Activated CD8-positive, alpha-beta memory T cell treated with anti-CD3 and anti-CD28 coated beads, Interleukin-2, amount 10 ng/mL, durations not matched to agents 7 days and 5 days (primary cell): ENCODE results near the gene ATF5. TPM values are rescaled to one million over a fixed set of nuclear protein-coding genes. Genes with fewer than 3 reads are reported as not detected.
"Not testable (repeated sequence)": the region's sequence is repeated elsewhere in the genome, so short reads cannot be mapped to it uniquely, and the experiment has no call there.

Experiments used
- ATAC-seq: fragments of 150-1000 bp; cut with Tn5 transposase; one replicate; pipeline ENCODE4 v1.10.0; 2021; ENCODE audit warnings: moderate library complexity
- CTCF ChIA-PET: fragments of 350-600 bp; sonication (Branson Sonifier 250); formaldehyde crosslinking; loops from one replicate; lab custom pipeline; 2021; ENCODE audit warnings: antibody characterized with exemption; lab: Charles Lee
- DNase-seq: peaks from one replicate; pipeline ENCODE4 v3.0.0-alpha.2; 2020
- H3K27ac Mint-ChIP-seq: one replicate; pipeline ENCODE4 v1.8.0; 2021; ENCODE audit warnings: mild to moderate bottlenecking, mixed read lengths
- H3K27me3 Mint-ChIP-seq: one replicate; pipeline ENCODE4 v1.8.0; 2021; ENCODE audit warnings: mixed read lengths
- H3K36me3 Mint-ChIP-seq: one replicate; pipeline ENCODE4 v1.8.0; 2021; ENCODE audit warnings: mild to moderate bottlenecking, mixed read lengths
- H3K4me1 Mint-ChIP-seq: one replicate; pipeline ENCODE4 v1.8.0; 2021; ENCODE audit warnings: mixed read lengths
- H3K4me3 Mint-ChIP-seq: one replicate; pipeline ENCODE4 v1.8.0; 2021; ENCODE audit warnings: mild to moderate bottlenecking, moderate library complexity, mixed read lengths
- H3K9me3 Mint-ChIP-seq: one replicate; pipeline ENCODE4 v1.8.0; 2022; ENCODE audit warnings: low read depth, mixed read lengths
- total RNA-seq, 2 experiments: library from RNA; stranded (reverse); gene quantifications; one replicate each; pipeline ENCODE4 v1.2.3, GENCODE V29; 2021

Gene ATF5
- total RNA-seq, 2 experiments from 2014 or later: 8.4 to 13.7 TPM

DNA sequence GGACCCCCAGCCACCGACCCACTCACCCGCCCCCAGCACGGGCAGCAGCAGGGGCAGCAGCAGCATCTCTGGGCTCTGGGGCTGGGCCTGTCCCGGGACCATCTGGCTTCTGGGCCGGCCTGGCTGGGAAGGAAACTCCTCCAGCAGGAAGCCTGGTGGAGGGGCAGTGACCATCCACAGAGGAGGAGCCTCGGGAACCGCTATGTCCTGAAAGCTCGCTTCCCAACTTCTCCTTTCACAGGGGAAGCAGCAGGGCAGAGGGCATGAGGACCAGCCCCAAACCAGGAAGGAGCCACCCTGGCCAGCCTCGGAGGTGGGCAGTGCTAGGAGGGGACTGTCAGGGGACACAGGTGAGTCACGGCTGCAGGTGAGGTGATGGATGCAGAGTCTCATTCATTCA is 32.0 kb downstream of the ATF5 start, which contains the start of gene SIGLEC11:
TSS of gene SIGLEC11 (minus strand) at position 193 of the 400 bp plus-strand sequence. CDS start at position 102, 91 bp downstream.
- H3K4me1 Mint-ChIP-seq, H3K27me3 Mint-ChIP-seq, H3K4me3 Mint-ChIP-seq, H3K9me3 Mint-ChIP-seq, DNase-seq, H3K27ac Mint-ChIP-seq, CTCF ChIA-PET, H3K36me3 Mint-ChIP-seq, ATAC-seq: not testable (repeated sequence)

DNA sequence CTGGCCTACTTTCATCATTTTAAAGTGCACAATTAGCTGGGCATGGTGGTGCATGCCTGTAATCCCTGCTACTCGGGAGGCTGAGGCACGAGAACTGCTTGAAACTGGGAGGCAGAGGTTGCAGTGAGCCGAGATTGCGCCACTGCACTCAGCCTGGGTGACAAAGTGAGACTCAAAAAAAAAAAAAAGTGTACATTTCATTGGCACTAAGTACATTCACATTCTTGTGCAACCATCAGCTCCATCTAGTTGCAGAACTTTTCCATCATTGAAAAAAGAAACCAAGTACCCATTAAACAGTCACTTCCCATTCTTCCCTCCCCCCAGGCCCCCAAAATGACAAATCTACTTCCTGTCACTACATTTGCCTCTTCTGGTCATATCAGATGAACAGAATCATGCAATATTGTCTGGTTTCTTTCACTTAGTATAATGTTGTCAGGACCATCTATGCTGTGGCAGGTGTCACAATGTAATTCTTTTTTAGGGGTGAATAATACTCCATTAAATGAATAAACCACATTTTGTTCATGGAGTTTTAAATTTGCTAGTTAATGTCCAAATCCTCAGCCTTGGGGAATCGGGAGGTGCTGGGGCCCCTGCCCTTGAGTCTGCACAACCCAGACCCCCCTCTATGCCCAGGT is 39.4 kb downstream of the ATF5 start:
- no peaks in the 10 kb centered on the region for H3K27me3 Mint-ChIP-seq

DNA sequence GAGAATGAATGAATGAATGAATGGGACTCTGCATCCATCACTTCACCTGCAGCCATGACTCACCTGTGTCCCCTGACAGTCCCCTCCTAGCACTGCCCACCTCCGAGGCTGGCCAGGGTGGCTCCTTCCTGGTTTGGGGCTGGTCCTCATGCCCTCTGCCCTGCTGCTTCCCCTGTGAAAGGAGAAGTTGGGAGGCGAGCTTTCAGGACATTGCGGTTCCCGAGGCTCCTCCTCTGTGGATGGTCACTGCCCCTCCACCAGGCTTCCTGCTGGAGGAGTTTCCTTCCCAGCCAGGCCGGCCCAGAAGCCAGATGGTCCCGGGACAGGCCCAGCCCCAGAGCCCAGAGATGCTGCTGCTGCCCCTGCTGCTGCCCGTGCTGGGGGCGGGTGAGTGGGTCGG is 40.4 kb downstream of the ATF5 start:
- ATAC-seq, H3K27ac Mint-ChIP-seq, H3K4me1 Mint-ChIP-seq, CTCF ChIA-PET, DNase-seq, H3K27me3 Mint-ChIP-seq, H3K4me3 Mint-ChIP-seq, H3K9me3 Mint-ChIP-seq, H3K36me3 Mint-ChIP-seq: not testable (repeated sequence)

More for the DNA sequence above, 39.4 kb downstream of the ATF5 start:
- DNase-seq (no peak), ATAC-seq (no peak)
- Mint-ChIP-seq H3K4me3 (no peak overlapping the region), H3K36me3 (no peaks in the 10 kb centered on the region), H3K27ac (no peak overlapping the region), H3K9me3 (no peaks in the 10 kb centered on the region), H3K4me1 (peaks cover 4% of the 10 kb centered on the region)
- CTCF ChIA-PET: no interaction called here

DNA sequence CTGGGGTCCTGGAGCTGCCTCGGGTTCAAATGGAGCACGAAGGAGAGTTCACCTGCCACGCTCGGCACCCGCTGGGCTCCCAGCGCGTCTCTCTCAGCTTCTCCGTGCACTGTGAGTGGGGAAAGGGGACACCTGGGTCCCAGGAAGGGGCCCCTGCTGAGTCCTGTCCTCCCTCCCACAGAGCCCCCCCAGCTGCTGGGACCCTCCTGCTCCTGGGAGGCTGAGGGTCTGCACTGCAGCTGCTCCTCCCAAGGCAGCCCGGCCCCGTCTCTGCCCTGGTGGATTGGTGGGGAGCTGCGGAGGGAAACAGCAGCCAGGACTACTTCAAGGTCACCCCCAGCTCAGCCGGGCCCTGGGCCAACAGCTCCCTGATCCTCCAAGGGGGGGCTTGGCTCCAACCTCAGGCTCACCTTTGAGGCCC is 43.0 kb downstream of the ATF5 start:
- H3K36me3 Mint-ChIP-seq: peaks cover 2% of the 10 kb centered on the region
- H3K4me3 Mint-ChIP-seq: no peak overlapping the region
- CTCF ChIA-PET: no interaction called here
- ATAC-seq (no peak), DNase-seq (no peak)
- no peaks in the 10 kb centered on the region for H3K27me3 Mint-ChIP-seq
- H3K9me3 Mint-ChIP-seq: no peaks in the 10 kb centered on the region
- no peaks in the 10 kb centered on the region for H3K4me1 Mint-ChIP-seq
- no peak overlapping the region for H3K27ac Mint-ChIP-seq

DNA sequence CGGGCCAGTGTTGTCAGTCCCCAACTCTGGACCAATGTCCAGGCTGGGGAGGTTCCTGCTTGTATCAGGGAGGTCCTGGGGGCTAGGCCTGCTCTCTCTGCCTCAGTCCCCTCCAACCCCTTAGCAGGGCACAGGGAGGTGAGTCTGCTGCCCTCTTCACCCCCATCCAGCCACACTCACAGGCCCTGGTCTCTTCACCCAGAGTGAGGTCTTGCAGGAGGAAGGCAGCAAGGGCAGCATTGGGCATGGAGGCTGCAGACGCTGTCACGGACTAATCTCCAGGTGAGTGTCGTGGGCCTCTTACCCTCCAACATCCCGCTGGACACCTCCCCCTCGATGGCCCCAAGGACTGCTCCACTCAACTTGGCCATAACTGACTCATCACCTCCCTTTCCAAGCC is 43.8 kb downstream of the ATF5 start:
- H3K4me3 Mint-ChIP-seq: no peak overlapping the region
- peaks cover 2% of the 10 kb centered on the region for H3K36me3 Mint-ChIP-seq
- no peaks in the 10 kb centered on the region for H3K27me3 Mint-ChIP-seq
- no peaks in the 10 kb centered on the region for H3K4me1 Mint-ChIP-seq
- CTCF ChIA-PET: no interaction called here
- H3K27ac Mint-ChIP-seq: no peak overlapping the region
- ATAC-seq: no peak
- DNase-seq: no peak
- H3K9me3 Mint-ChIP-seq: no peaks in the 10 kb centered on the region

DNA sequence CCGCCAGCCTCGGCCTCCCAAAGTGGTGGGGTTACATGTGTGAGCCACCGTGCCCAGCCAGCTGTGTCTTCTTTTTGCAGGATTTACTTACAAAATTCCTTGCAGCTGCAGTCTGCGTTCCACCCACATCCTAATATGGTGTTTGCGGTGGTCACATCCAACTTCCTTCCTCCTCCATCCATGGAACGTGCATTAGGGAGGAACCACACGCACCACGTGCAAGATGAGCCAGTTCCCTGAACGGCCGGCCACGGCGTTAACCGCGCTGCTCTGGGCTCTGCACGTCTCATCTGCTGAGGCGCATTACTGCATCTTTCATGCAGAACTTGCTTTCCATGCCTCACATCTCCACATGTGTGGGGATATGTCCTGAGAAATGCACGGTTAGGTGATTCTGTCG is 45.0 kb downstream of the ATF5 start:
- no peaks in the 10 kb centered on the region for H3K4me1 Mint-ChIP-seq
- no peak for DNase-seq

DNA sequence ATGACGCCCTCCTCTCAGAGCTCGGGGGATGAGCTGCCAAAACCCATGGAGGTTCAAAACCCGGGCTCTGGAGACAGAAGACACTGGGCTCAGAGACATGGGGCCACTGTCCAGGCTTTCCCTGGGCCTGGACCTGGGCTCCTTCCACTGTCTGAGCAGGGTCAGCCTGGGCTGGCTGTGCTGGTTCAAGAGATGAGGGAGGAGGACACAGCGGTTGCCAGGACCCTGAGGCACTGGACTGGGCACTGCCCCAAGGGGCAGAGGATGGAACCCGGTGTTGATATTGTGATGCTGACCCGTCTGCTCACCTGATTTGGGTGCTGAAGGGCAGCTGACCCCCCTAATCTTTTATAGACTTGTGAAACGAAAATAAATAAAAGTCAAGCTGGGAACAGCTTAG is 46.0 kb downstream of the ATF5 start:
- no peaks in the 10 kb centered on the region for H3K9me3 Mint-ChIP-seq
- ATAC-seq (no peak), DNase-seq (no peak)
- peaks cover 2% of the 10 kb centered on the region for H3K36me3 Mint-ChIP-seq
- no peaks in the 10 kb centered on the region for H3K27me3 Mint-ChIP-seq
- no peak overlapping the region for H3K27ac Mint-ChIP-seq
- no peaks in the 10 kb centered on the region for H3K4me1 Mint-ChIP-seq
- H3K4me3 Mint-ChIP-seq: no peak overlapping the region
- CTCF ChIA-PET: interaction anchor here (1.3 kb wide), 1 partner anchor 37 kb away, joined by 3 read pairs; no protein-coding TSS in a partner anchor

More for the DNA sequence above, 45.0 kb downstream of the ATF5 start:
- Mint-ChIP-seq H3K9me3 (no peaks in the 10 kb centered on the region), H3K27ac (no peak overlapping the region), H3K4me3 (no peak overlapping the region), H3K36me3 (peaks cover 2% of the 10 kb centered on the region), H3K27me3 (no peaks in the 10 kb centered on the region)
- no peak for ATAC-seq
- CTCF ChIA-PET: no interaction called here

DNA sequence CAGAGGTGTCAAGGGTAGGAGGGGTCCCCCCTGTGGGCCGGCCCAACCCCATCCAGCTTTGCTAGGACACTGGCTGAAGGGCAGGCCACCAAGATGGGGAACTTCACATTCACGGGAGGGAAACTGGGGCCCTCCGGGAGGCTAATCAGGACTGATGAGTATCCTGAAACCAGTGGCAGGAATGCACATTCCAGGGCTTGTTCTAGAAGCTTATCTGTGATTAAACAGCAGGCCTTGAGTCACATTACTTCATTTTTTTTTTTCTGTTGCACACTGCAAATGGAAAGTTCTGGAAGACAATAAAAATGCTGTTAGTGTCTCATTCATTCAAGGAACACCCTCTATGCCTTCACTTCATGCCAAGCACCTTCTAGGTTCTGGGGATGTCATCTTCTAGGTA is 47.5 kb downstream of the ATF5 start:
- Mint-ChIP-seq H3K27me3 (no peaks in the 10 kb centered on the region), H3K36me3 (peaks cover 2% of the 10 kb centered on the region), H3K4me1 (no peaks in the 10 kb centered on the region), H3K9me3 (no peaks in the 10 kb centered on the region), H3K27ac (no peak overlapping the region), H3K4me3 (no peak overlapping the region)
- DNase-seq (no peak), ATAC-seq (no peak)
- CTCF ChIA-PET: no interaction called here

DNA sequence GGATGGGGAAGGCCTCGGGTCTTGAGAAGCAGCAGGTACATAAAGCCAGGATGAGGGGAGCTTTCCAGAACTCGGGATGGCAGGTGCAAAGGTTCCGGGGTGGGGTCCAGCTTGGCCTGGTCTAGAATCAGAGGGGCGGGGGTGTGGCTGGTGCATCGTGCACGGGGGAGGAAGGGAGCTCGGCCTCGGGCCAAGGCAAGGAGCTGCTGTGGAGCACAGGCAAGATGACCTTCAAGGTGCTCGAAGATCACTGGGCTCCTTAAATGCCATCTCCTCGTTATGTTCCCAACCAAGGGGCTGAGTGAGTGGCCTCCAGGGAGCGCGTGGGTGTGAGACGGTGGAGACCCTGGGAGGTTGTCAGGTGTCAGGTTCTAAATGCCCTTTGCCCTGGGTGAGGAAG is 48.1 kb downstream of the ATF5 start:
- Mint-ChIP-seq H3K4me1 (no peaks in the 10 kb centered on the region), H3K36me3 (peaks cover 2% of the 10 kb centered on the region), H3K27me3 (no peaks in the 10 kb centered on the region), H3K27ac (no peak overlapping the region), H3K4me3 (no peak overlapping the region), H3K9me3 (no peaks in the 10 kb centered on the region)
- DNase-seq (no peak), ATAC-seq (no peak)
- CTCF ChIA-PET: no interaction called here

DNA sequence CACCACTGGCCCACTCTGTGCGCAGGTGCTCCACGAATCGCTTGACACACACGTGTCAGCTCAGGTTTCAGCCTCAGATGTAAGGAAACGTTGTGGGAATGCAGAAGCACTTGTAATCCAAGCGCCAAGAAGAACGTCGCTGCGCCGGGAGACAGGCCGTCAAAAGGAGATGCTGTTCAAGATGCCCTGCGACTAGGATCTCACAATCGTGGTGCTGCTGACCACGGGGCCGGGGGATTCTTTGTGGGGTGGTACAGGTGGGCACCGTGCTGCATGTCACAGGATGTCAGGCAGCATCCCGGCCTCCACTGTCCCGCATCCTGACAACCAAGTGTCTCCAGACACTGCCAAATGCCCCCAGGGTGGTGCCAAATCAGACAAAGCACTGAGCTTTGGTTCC is 48.9 kb downstream of the ATF5 start:
- H3K36me3 Mint-ChIP-seq: peaks cover 2% of the 10 kb centered on the region
- DNase-seq (no peak), ATAC-seq (no peak)
- H3K9me3 Mint-ChIP-seq: no peaks in the 10 kb centered on the region
- H3K27ac Mint-ChIP-seq: no peak overlapping the region
- CTCF ChIA-PET: interaction anchor here (1.4 to 2.7 kb wide), 2 partner anchors 15 to 40 kb away, joined by 3 to 11 read pairs; no protein-coding TSS in a partner anchor
- H3K27me3 Mint-ChIP-seq: no peaks in the 10 kb centered on the region
- no peaks in the 10 kb centered on the region for H3K4me1 Mint-ChIP-seq
- H3K4me3 Mint-ChIP-seq: no peak overlapping the region

DNA sequence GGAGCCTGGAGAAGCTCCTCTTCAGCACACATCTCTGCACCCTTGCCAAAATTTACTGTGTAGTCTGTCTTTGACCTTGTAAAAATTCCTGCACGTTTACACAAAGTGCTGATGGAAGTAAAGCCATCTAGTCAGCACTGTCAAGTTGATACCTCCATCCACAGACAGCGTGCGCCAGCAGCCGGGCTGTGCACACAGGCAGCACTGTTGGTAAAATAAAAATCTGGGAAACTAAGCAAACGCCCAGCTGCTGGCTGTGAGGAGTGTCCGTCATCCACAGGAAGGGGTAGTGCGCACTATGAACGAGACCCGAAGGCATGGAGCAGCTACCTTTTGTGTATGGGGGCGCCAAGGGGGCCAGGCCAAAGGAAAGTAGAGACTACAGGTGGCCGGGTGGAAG is 49.3 kb downstream of the ATF5 start:
- Mint-ChIP-seq H3K4me1 (no peaks in the 10 kb centered on the region), H3K36me3 (peaks cover 2% of the 10 kb centered on the region), H3K27me3 (no peaks in the 10 kb centered on the region), H3K9me3 (no peaks in the 10 kb centered on the region), H3K4me3 (no peak overlapping the region), H3K27ac (no peak overlapping the region)
- ATAC-seq (no peak), DNase-seq (no peak)
- CTCF ChIA-PET: interaction anchor here (1.4 to 2.7 kb wide), 2 partner anchors 14 to 41 kb away, joined by 3 to 11 read pairs; no protein-coding TSS in a partner anchor

DNA sequence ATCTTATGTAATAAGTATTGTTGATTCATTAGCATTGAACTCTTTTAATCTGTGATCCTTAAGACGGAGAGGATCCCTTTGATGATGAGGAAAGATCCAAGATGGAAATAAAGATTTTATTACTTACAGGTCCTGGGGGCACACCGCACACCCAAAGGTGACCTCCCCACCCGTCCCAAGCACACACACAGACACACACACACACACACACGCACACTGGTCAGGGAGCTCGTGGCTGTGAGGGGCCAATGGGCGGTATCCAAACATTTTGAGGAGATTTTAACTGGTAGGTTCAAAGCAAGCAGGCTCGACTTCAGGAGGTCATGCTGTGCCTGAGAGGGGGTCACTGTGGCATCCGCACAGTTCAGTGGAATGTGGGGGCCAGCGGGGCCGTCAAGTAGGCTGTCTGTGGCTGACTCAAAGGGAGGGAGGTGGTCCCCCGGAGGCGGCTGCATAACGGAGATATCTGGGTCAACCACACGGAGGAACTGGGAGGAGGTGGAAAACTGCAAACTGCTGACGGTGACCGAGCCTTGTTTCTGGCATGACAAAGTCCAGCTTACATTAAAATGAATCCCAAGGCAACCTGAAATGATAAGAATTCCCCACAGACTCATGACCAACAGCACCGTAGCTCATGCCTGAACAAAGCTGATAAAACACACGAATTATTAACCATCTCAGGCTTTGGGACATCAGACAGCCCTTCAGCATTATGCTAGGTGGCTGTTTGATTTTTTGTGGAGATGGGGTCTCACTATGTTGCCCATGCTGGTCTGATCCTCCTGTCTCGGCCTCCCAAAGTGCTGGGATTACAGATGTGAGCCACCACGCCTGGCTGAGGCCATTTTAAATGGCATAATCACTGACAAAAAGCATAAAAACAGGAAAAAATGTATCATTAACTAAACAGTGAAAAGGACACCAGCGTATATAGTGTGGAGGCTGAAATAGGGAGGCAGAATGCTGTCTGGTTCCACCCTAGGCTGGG is 52.9 kb downstream of the ATF5 start:
- H3K27ac Mint-ChIP-seq: no peak overlapping the region
- DNase-seq: no peak
- peaks cover 7% of the 10 kb centered on the region for H3K36me3 Mint-ChIP-seq
- H3K27me3 Mint-ChIP-seq: no peaks in the 10 kb centered on the region
- no peak for ATAC-seq
- H3K4me1 Mint-ChIP-seq: no peaks in the 10 kb centered on the region
- H3K4me3 Mint-ChIP-seq: no peak overlapping the region
- H3K9me3 Mint-ChIP-seq: no peaks in the 10 kb centered on the region
- CTCF ChIA-PET: interaction anchor here (1.9 to 2.0 kb wide), 2 partner anchors 39 to 49 kb away, joined by 4 to 6 read pairs; no protein-coding TSS in a partner anchor
